WI38 (cell line): Measurements from ENCODE around the gene INVS.

Experiments used
- H3K4me3 ChIP-seq: 2 replicates; pipeline ENCODE4 v1.5.1; 2011; ENCODE audit warnings: low read depth, mild to moderate bottlenecking, control low read depth, low read length
- CTCF ChIP-seq: IDR thresholded peaks from 2 replicates; pipeline ENCODE4 v1.5.1; 2012; ENCODE audit warnings: low read depth, mild to moderate bottlenecking, control low read depth, low read length

Gene INVS

DNA sequence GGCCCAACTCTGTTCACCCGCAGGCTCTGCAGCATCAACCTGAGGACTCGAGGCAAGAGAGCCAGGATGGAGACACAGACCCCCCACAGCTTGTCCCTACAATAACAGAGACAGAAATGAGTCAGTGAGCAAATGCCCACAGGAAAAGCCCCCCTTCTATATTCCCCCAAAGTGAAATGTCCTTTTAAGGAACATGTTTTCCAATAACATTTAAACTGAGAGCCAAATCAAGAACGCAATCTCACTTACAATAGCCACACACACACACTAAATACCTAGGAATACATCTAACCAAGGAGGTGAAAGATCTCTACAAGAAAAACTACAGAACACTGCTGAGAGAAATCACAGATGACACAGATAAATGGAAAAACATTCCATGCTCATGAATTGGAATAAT lies 204.7 kb downstream of the INVS start:
- TF ChIP-seq CTCF: no peak

GRCh38 chr9:100306283-100306682 lies 207.2 kb downstream of the INVS start:
- TF ChIP-seq CTCF: no peak
- H3K4me3 ChIP-seq: no peak overlapping the region

More for the DNA sequence above, 204.7 kb downstream of the INVS start:
- H3K4me3 ChIP-seq: no peak overlapping the region

- no peak overlapping the region for H3K4me3 ChIP-seq
- TF ChIP-seq CTCF: no peak
Observed at GRCh38 chr9:100307080-100307479, 208.0 kb downstream of the INVS start.

DNA sequence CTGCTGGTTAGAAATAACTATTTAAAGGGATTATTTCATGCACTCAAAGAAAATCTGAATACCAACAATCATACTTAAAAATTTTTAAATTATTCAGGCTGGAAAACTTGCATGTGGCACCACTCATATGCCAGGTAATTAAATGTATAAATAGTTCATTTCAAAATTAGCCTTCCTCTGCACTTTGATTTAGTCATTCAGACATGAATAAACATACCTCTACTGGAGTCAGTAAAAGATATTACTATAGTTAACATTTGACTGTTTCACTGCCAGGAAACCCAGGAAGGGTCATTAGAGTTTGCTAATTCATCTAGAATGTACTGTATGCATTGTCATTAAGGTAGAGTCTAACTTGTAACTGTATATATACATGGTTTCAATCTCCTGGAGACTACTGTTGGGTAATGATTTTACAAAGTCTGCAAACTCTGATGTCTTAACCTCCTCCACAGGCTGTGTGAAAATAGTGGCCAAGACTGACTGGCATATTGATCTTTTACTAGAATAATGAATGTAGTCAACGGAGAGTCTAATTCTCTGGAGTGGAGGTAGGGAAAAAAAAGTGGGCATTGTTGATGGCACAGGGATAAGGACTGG lies 210.0 kb downstream of the INVS start:
- no peak overlapping the region for H3K4me3 ChIP-seq
- no peak for TF ChIP-seq CTCF

DNA sequence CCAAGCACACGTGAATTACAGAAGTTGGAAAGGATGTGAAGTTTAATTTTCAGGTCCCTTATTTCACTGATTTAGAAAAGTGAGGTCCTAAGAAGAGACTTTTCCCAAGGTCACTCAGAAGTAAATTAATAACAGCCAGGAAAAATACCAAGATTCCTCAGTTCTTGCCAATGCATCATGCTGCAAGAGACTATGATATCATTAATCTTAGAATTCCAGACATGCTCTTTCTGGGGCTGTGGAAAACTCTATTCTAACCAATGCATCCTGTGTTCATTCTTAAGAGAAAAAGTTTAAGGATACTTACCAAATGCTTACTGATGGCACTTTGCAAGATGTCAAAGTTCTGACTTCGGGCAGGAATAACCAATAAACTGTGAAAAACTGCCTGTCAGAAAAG lies 210.9 kb downstream of the INVS start:
- H3K4me3 ChIP-seq: no peak overlapping the region
- no peak for TF ChIP-seq CTCF

DNA sequence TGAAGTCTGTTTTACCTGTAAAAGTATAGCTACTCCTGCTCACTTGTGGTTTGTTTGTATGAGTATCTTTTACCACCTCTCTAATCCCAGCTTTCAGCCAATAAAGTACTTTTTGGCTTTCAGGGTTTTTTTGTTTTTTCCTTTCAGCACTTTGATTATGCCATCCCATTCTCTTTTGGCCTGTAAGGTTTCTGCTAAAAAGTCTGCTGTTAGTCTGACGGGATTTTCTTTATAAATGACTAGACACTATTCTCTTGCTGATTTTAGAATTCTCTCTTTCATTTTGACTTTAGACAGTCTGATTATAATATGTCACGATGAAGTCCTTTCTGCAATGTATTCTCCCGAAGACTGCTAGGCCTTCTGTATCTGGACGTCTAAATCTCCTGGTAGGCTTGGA lies 216.5 kb downstream of the INVS start:
- no peak overlapping the region for H3K4me3 ChIP-seq
- TF ChIP-seq CTCF: no peak

- no peak overlapping the region for H3K4me3 ChIP-seq
- no peak for TF ChIP-seq CTCF
Observed at GRCh38 chr9:100317706-100318105, 218.7 kb downstream of the INVS start.
